ENCODE measurements around the gene CCDC102A.

CCDC102A gene

GRCh38 chr16:57505169-57505568 lies 31.2 kb downstream of the CCDC102A start:
- Histone ChIP-seq H3K27me3 (ENCODE audit: insufficient read depth, poor library complexity, severe bottlenecking) (no peaks in the 10 kb centered on the region), H3K4me3 (ENCODE audit: severe bottlenecking) (no peak overlapping the region), H3K4me1 (ENCODE audit: insufficient read depth, poor library complexity, severe bottlenecking) (no peaks in the 10 kb centered on the region), H3K9me3 (ENCODE audit: severe bottlenecking) (no peaks in the 10 kb centered on the region), H3K27ac (ENCODE audit: poor library complexity, severe bottlenecking) (no peak overlapping the region), H3K36me3 (ENCODE audit: low read depth) (no peaks in the 10 kb centered on the region)
- TF ChIP-seq CTCF (IDR thresholded peaks at IDR 0.05; ENCODE audit: poor library complexity, severe bottlenecking): no peak
- no peak for DNase-seq (ENCODE audit: low spot score)
- ATAC-seq (ENCODE audit: low read depth): no peak

GRCh38 chr16:57504491-57504890 lies 31.9 kb downstream of the CCDC102A start:
- no peaks in the 10 kb centered on the region for H3K4me1 ChIP-seq (ENCODE audit: insufficient read depth, poor library complexity, severe bottlenecking)
- H3K9me3 ChIP-seq (ENCODE audit: severe bottlenecking): no peaks in the 10 kb centered on the region
- no peak for TF ChIP-seq CTCF (IDR thresholded peaks at IDR 0.05; ENCODE audit: poor library complexity, severe bottlenecking)
- ATAC-seq (ENCODE audit: low read depth) (no peak), DNase-seq (ENCODE audit: low spot score) (no peak)
- no peak overlapping the region for H3K27ac ChIP-seq (ENCODE audit: poor library complexity, severe bottlenecking)
- no peak overlapping the region for H3K4me3 ChIP-seq (ENCODE audit: severe bottlenecking)
- H3K36me3 ChIP-seq (ENCODE audit: low read depth): no peaks in the 10 kb centered on the region
- H3K27me3 ChIP-seq (ENCODE audit: insufficient read depth, poor library complexity, severe bottlenecking): no peaks in the 10 kb centered on the region

GRCh38 chr16:57504001-57504400 lies 32.4 kb downstream of the CCDC102A start:
- no peak for TF ChIP-seq CTCF (IDR thresholded peaks at IDR 0.05; ENCODE audit: poor library complexity, severe bottlenecking)

GRCh38 chr16:57503366-57503765 lies 33.0 kb downstream of the CCDC102A start:
- ATAC-seq (ENCODE audit: low read depth): no peak
- H3K36me3 ChIP-seq (ENCODE audit: low read depth): no peaks in the 10 kb centered on the region
- H3K27me3 ChIP-seq (ENCODE audit: insufficient read depth, poor library complexity, severe bottlenecking): no peaks in the 10 kb centered on the region
- no peak overlapping the region for H3K4me3 ChIP-seq (ENCODE audit: severe bottlenecking)
- TF ChIP-seq CTCF (IDR thresholded peaks at IDR 0.05; ENCODE audit: poor library complexity, severe bottlenecking): no peak
- DNase-seq (ENCODE audit: low spot score): no peak
- H3K27ac ChIP-seq (ENCODE audit: poor library complexity, severe bottlenecking): no peak overlapping the region
- no peaks in the 10 kb centered on the region for H3K4me1 ChIP-seq (ENCODE audit: insufficient read depth, poor library complexity, severe bottlenecking)
- no peaks in the 10 kb centered on the region for H3K9me3 ChIP-seq (ENCODE audit: severe bottlenecking)

More at GRCh38 chr16:57504001-57504400, 32.4 kb downstream of the CCDC102A start:
- no peaks in the 10 kb centered on the region for H3K9me3 ChIP-seq (ENCODE audit: severe bottlenecking)
- no peaks in the 10 kb centered on the region for H3K36me3 ChIP-seq (ENCODE audit: low read depth)
- H3K27me3 ChIP-seq (ENCODE audit: insufficient read depth, poor library complexity, severe bottlenecking): no peaks in the 10 kb centered on the region
- H3K4me3 ChIP-seq (ENCODE audit: severe bottlenecking): no peak overlapping the region
- DNase-seq (ENCODE audit: low spot score): no peak
- no peak for ATAC-seq (ENCODE audit: low read depth)
- no peaks in the 10 kb centered on the region for H3K4me1 ChIP-seq (ENCODE audit: insufficient read depth, poor library complexity, severe bottlenecking)
- H3K27ac ChIP-seq (ENCODE audit: poor library complexity, severe bottlenecking): no peak overlapping the region

- Histone ChIP-seq H3K4me3 (ENCODE audit: severe bottlenecking) (no peak overlapping the region), H3K27me3 (ENCODE audit: insufficient read depth, poor library complexity, severe bottlenecking) (no peaks in the 10 kb centered on the region), H3K9me3 (ENCODE audit: severe bottlenecking) (no peaks in the 10 kb centered on the region), H3K27ac (ENCODE audit: poor library complexity, severe bottlenecking) (no peak overlapping the region), H3K36me3 (ENCODE audit: low read depth) (no peaks in the 10 kb centered on the region), H3K4me1 (ENCODE audit: insufficient read depth, poor library complexity, severe bottlenecking) (no peaks in the 10 kb centered on the region)
- no peak for TF ChIP-seq CTCF (IDR thresholded peaks at IDR 0.05; ENCODE audit: poor library complexity, severe bottlenecking)
- ATAC-seq (ENCODE audit: low read depth) (no peak), DNase-seq (ENCODE audit: low spot score) (no peak)
Measured at GRCh38 chr16:57502048-57502775, 34.2 kb downstream of the CCDC102A start.

Data from RWPE2 (cell line).